Measurements from ENCODE around the gene TTI1.

Gene TTI1

DNA sequence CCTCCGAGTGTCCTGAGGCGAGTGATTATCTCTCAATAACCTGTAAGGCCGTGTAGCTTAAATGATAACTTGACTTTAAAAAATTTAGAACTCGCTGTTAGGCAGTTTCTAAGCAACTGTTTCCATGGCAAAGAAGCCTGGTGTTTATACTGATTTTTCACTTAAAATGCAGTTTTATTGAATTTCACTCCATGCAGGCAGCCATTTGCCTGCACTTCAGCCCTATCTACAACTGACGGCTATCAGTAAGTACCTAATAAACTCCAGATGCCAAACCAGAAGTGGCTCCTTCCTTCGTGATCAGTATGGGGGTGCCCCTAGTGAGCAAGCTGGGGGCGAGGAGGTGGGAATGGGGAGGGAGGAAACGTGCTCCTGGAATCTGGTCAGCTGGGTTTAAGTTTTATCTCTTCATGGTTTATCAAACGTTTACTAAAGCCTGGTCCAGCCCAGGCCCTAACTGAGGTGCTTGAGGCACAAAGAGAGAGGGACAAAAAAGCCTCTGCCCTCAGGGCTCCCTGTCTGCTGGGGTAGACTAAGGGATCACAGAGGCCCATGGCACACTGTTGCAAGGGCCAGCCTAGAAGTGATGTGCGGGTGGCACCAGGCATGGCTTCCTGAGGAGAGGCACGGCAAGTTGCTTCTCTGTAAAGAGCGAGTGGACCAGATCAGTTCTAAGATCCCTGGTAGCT lies 45.5 kb downstream of the TTI1 start:
- no peak for DNase-seq (ENCODE audit: low spot score)

DNA sequence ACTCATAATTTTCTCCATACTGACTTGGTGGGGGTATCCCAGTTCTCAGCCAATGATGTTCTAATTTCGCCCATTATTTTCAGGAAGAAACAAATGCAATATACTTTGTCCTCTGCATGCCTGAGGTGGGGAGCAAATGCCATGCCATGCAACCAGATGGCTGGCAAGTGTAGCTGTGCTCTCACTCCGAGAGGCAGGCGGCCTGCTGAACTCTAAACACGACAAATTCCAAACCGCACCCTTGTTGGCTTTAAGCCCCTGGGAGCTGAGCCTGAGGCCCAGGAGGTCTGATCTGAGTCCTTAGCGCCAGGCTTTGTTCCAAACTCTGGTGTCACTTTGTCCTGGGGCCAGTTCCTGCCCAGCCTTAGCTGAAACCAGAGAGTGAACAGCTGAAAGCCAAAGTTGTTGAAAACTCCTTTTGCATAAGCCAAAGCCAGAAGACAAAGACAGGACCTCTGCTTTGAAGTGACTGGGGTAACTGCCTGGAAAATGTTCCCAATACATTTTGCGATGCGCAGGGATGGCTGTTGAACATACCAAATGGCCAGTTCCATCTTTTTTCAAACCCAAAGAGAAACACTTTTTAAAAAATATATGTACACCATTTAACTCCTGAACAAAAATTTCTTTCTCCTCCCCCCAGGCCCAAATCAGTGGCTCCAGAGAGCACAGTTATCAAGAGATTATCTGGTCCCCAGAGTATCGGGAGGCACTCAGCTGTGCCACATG lies 46.2 kb downstream of the TTI1 start:
- no peak for DNase-seq (ENCODE audit: low spot score)

DNA sequence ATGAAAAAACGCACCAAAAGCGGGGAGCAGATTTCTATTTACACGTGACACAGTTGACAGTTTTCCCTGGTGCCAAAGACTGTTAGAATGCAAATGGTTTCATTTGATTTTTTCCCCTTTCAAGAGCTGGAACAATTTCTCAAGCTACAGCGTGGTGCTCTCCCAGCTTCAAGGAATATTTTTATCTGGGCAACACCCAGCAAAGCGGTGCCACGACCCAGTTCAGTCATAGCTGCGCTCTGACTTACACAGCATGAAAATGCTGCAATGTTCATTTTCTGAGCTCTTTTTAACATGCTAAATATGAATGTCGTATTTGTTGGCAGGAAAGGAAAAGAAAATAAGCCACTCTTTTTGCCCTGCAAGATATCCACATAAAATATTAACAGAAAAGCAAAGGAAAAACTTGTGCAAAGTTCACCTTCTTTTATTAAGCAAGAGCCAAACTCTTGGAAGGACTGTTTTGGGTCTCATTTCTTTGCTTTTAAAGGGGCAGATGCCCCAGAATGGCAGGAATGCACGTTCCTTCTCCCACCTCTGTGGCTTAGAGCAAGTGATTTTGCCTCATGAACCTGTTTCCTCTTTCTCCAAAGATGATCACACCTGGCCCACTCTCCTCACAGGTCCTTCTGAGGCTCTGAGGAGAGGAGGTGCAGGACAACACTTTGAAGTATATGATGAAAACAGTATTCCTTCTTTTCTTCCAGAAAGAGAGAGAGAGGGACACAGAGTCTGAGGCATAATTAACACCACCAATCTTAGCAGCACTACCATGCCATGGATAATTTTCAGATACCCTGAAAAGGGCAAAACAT lies 47.0 kb downstream of the TTI1 start:
- no peak for DNase-seq (ENCODE audit: low spot score)

DNA sequence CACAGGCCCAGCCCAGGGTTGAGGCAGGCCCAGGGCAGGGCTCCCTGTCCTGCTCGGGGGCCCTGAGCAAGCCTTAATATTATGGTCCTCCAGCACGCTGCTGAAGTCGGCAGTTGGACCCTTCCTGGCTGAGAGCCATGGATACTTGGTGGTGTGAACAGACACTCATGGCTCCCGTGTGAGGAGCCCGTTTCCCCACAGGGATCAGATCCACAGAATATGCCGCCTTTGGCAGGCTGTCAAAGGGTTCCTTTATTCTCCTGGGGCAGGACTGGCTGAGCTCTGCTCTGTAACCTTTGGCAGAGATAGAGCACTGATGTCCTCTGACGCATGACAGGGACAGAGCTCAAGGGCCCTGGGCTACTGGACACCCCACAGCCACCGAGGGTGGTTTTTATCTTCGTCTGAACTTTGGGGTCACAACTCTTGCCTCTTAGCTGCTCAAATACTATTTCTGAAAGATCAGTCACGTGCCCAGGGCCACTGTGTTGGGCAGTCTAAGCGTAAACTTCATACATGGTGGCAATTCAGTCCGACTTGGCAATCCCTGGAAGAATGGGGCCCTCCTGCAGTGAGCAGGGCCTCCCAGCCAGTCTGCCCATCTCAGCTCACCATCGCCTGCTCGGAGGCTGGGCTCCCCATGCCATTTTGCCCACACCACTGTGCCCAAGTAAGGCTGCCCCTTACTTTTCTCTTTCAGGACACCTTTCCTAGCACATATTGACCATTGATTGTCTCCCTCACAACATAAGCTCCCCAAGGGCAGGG lies 49.1 kb downstream of the TTI1 start:
- DNase-seq (ENCODE audit: low spot score): no peak

DNA sequence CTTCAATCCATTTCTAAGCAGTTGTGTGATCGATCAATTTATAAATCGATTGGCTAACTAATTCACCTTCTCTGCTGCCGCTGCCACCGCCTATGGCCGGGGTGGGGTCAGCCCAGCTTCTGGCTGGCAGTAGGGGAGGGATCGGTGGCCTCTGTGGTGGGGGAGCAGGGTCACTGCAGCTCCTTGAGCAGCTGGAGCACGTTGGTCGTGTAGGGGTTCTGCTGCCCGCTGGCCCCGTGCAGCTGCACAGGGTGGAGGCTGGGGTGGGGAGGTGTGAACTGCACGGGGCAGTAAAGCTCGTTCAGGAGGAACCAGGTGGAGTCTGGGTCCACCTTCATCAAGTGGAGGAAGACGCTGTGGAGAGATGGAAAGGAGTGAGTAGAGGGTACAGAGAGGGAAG lies 50.0 kb downstream of the TTI1 start:
- no peak for DNase-seq (ENCODE audit: low spot score)

DNA sequence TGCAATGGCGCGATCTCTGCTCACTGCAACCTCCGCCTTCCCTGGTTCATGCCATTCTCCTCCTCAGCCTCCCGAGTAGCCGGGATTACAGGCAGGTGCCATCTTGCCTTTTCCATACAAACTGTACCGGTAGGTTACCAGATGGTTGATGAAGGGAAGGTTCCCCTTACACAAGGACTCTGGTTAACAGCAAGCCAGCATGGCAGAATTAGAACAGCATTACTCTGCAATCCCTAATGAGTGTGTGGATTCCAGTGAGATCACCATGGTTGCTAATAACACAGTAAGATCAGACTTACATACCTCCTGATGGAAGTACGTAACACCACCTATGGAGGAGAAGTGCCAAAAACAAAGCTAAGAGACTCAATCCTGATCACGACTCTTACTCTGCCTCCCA lies 51.7 kb downstream of the TTI1 start:
- no peak for DNase-seq (ENCODE audit: low spot score)

DNA sequence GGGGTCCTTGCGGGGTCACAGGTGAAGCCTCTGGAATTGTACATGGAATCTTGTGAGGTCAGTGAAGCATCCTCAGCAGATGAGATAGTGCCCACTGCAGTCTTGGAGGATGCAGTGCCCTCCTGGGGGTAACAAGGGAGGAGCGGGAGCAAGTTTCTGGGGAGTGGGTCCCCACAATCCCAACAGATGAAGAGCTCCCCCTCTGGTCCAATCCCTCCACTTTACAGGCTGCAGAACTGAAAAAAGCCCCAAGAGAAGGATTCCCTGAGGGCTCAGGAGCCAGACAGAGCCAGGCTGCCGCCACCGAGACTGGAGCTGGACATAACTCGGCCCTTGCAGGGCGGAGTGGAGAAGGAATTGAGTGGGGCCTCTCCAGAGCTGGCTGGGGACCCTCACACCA lies 52.4 kb downstream of the TTI1 start:
- DNase-seq (ENCODE audit: low spot score): no peak

DNA sequence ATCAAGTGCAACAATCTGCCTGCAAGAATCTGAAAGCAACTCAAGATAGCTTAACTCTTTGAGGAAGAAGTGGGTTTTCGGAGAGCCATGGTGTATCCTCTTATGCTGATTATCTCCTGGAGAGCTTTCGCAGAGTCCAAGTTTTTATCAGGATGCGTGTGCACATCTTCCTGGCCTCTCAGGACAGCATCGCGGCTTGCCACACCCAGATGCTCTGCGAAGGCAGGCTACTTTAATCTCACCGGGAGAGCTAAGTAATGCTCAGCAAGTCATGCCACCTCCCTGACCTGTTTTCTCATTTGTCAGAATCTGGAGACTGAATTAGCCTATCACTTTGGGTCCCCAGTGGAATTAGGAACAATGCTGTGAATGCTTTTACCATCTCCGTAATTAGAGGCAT lies 52.9 kb downstream of the TTI1 start:
- no peak for DNase-seq (ENCODE audit: low spot score)

DNA sequence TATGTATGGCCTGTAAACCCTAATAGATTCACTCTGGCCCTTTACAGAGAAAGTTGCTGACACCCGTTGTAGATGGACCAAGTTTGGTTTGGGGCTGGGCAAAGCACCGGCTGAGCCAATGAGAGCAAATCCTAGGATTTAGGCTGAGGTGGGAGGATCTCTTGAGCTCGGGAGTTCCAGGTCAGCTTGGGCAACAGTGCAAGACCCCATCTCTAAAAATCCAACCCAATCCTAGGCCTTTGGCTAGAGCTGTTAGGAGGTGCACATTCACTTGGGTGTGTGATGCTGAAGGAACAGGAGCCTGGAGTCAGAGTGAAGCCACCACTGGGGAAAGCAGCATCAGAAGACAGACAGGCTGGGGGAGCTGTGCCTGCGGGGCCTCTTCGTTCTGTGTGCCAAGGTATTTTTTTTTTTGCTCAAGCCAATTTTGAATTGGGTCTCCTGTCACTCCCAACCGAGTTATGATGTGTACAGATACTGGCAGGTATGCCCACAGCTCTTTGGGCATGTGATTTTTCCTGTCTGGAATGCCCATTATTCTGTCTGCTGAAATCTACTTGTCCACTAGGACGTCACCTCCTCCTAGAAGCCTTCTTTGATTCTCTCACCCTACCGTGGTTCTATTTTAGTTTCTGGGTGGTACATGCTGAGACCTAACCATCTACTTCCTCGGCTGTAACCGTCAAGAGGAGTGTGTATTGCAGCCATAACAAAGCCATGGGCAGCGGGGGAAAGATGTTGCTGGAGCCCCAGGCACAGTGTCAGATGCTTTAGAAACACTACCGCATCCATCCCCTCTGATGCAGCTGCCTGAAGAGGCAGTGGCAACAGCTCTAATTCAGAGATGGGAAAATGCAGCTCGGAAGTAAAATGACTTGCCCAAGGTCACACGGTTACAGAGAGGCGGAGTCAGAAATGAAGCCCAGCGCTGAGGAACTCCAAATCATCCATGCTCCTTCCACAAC lies 54.0 kb downstream of the TTI1 start:
- no peak for DNase-seq (ENCODE audit: low spot score)

DNA sequence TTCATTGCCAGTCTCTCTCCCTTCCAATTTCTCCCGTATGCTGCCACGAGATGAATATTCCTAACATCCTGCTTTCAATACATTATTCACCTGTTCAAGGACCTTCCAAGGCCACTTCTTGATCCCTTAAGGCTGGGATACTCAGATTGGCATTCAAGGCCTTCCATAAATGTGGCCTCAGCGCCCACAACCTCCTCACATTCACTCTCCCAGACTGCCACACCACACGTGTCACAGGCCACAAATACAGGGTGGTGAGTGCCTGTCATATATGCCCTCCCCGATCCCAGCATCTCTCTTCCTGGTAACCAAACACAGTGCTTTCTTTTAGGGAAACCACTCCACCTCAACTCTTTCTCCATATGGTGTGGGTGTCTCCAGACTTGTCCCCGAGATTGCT lies 55.5 kb downstream of the TTI1 start:
- DNase-seq (ENCODE audit: low spot score): no peak

DNA sequence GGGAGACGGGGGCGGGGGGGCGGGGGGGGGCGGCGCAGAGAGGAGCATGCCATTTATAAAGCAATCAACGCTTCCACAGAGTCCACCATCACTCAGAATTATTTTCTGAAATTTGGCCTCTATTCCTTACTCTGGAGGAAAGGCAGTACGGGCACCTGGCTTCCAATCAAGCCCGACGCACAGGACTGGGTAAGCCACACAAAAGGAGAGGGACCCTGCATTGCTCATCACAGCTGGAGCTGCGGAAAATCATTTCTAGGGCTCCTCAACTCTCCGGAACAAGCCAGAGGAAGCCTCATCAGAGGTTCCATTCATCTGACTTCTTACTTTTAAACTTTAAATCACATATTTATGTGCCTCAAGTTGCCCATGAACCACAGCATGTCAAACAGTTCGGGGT lies 55.9 kb downstream of the TTI1 start:
- DNase-seq (ENCODE audit: low spot score): no peak

DNA sequence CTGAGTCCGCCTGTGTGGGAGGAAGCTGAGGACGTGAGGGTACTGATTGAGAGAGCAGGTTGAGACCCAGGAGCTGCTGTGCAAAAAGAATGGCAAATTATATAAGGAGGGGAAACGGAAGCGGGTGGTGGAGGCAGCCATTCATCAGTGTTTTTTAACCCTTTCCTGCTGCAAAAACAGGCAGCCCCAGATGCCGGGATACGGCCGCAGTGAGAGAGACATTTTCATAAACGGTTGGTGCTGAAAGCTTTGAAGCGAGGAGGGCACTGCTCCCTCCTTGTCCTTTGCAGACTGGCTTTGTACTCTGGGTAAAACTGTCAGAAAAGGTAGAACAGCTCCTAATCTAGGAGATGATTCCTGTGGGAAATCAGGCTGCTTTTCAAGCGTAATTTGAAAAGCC lies 56.4 kb downstream of the TTI1 start:
- no peak for DNase-seq (ENCODE audit: low spot score)

DNA sequence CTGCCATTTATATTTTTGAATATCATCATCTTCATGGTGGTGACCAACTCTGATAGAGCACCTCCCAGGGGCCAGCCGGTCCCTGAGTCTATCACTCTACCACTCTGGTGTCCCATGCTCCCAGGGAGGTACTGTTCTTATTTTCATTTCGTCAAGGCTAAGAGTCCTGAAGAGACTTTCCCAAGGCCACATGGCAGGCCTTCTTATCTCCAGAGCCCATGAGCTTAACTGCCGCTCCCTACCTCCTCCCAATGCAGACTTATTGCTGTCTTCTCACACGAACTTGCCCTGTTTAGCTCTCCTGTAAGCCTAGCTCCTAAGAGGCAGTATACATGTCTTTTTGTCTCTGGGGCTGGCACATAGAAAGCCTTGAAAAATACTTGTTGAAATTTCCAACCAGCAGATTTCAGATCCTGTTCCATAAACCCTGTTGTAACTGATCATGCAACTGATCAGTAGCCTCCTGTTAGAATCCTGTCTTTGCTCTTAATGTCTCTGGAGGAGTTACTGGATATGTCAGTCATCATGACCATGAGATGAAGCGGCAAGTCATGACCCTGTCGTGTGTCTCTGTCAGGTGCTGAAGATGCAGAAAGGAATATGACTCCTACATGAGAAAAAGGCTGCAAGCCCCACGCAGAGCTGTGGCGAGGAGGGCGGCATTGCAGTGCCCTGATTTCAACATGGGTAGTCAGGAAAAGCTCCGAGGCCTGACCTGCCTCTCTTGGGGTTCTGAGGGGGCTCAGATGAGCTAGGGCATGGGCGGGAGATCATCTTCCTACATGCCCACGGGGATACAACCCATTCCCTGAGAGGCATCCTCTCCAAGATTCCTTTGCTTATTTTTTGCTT lies 60.0 kb downstream of the TTI1 start:
- no peak for DNase-seq (ENCODE audit: low spot score)

DNA sequence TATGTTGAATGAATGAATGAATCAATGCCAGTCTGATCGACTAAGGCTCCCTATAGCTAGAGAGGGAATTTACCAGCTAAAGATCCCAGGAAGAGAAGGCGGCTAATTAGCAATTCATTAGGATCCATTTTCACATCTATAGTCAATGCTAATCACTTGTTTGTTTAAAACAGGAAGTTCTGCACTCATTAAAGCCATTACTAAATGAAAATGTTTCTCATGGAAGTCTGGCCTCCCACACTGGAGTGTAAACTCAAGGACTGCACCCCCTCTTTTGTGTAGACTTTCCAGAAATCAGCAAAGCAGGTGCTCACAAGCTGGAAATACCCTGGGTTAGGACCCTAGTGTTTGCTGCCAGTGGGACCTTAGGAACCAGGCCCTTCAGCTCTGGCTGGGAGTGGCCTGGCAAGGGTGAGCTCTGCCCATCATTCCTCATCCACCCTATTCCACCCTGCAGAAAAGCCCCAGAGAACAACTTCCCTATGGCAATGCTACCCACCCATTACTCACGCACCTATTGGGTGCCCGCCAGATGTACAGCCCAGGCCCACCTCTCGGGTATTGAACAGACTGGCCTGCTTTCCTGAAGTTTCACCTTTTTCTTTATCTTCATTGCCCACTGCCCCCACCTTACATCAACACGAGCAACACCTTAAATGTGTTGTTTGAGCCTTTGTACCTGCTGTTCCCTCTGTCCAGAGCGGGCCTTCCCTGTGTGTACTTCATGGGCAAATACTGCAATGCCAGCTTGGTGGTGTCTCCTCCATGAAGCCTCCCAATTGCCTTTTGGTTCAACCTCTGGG lies 60.8 kb downstream of the TTI1 start:
- DNase-seq (ENCODE audit: low spot score): no peak

DNA sequence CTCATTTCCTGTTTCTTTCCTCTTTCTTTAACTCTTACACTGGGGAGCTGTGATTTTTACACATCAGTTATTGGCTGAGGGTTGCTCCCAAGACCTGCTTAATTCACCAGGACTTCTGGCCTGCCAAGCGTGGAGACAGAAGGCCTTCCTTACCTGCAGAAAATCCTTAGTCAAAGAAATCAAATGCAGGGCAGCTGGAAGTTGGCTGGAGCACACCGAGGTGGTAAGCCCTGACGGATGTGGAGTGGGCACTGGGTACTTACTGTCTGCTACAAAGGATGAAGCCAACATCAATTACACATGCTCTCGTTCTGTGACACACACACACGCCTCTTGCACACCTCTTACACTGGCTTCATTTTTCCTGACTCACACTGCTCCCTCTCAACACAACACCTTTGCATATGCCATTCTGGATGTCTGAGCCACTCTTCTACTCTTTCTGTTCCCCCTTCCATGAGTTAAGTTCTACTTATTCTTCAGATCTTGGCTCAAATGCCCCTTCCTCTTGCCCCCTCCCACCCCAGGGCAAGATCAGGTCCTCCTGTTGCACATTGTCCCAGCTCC lies 61.6 kb downstream of the TTI1 start:
- DNase-seq (ENCODE audit: low spot score): no peak

DNA sequence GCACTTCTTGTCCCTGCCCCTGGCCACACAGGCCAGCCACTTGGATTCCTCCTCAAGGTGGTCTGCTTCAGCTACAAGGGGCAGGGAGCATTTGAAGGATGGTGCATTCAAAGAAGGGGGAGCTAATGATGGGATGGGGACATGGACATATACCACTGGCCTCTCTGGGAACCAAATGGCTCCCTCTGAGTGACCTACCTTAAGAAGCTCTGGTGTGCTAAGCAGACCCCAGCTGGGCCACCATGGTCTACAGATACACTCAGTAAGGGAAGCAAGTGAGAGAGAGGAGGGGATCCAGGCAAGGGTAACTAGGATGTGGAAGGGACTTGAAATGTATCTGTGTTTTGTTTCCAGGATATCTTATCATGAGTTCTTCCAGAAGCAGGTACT lies 62.4 kb downstream of the TTI1 start:
- no peak for DNase-seq (ENCODE audit: low spot score)

DNA sequence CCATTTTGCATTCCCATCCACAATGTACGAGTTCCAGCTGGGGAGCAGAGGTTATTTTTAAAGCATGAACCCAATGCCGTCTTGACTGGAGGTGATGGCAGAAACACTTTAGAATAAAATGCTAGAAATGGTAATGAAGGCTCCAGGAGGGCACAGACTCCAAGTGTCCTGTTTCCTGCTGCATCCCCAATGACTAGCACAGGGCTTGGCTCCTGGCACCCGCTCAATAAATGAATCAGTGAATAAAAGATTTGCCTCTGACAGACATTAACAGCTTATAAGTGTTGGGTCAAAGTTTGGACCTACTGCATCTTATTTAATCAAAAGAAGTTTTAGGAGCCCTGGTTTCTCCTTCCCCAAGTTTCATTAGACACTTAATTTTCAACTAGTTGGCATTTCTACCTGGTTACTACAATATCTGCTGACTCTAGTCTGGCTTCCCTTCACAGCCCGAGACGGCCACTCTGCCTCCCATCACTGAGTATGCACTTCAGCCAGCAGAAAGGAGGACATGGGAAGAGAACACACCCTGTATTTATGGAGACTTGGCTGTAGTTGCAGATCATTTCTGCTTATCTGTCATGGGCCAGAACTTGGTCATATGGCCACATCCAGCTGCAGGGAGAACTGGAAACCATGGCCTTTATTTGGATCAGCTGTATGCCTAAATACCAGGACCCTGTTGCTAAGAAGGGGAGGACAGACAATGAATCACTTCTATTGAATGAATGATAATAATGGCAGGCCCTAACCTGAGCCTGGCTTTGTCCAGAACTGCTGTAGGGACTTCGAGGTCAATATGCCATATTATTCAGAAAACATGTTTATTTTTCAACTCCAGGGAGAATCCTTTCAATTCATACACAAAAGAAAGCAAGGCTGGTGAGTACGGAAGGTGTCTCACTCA lies 63.1 kb downstream of the TTI1 start:
- DNase-seq (ENCODE audit: low spot score): no peak

DNA sequence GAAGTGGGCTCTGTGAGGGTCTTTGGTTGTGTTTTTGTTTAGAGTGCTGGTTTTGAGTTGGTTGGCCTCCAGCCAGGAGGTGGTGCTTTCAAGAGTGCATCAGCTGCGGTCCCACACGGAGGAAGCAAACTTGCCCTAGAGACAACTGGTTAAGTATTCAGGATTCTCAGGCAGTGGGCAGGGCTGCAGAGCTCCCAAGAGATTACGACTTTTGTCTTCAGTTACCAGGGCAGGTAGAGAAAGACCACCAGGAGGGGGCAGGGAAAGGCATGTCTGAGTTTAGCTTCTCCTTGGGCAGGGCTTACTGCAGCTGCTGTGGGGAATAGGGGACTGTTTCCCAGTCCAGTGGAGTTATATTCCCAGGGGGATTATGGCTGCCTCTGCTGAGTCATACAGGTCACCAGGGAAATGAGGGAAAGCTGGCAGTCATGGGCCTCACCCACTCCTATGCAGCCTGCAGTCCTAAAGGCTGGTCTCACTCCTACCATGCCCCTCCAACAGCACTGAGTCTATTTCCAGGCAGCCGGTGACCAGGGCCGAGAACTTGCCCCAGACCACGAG lies 64.3 kb downstream of the TTI1 start:
- no peak for DNase-seq (ENCODE audit: low spot score)
